Right cardiac atrium (tissue), 5 donors: ENCODE measurements around the gene ZNF641. TPM values are rescaled to one million over a fixed set of nuclear protein-coding genes. Genes with fewer than 3 reads are reported as not detected.

Experiments
- ATAC-seq, 2 donors: fragments of 200-7000 bp; cut with Tn5 transposase; one replicate each; pipeline versions ENCODE4 v1.8.0 to v1.9.1; 2020; ENCODE audit warnings: moderate library complexity in 2 of 2, mild to moderate bottlenecking in 1 of 2
- DNase-seq, 3 donors: peaks; one replicate each; pipeline ENCODE4 v3.0.0-alpha.2; 2020
- H3K27ac ChIP-seq: one replicate; pipeline ENCODE4 v1.5.1; 2013; ENCODE audit warnings: mild to moderate bottlenecking, low read length, control low read depth, moderate library complexity
- H3K27me3 ChIP-seq: one replicate; pipeline ENCODE4 v1.6.1; 2013; ENCODE audit not compliant: control insufficient read depth, insufficient read depth
- H3K4me1 ChIP-seq: one replicate; pipeline ENCODE4 v1.6.1; 2013; ENCODE audit warnings: low read length; ENCODE audit not compliant: control insufficient read depth, insufficient read depth
- H3K4me3 ChIP-seq: one replicate; pipeline ENCODE4 v1.5.1; 2013; ENCODE audit warnings: low read length, control low read depth
- H3K9me3 ChIP-seq: one replicate; pipeline ENCODE4 v1.6.1; 2013; ENCODE audit warnings: low read length; ENCODE audit not compliant: control insufficient read depth
- WGBS: extraction: QIAGEN DNeasy Blood & Tissue Kit; methylation state at CpG from one replicate; pipeline ENCODE4 v1.1.7; 2013; 5-methylcytosine and 5-hydroxymethylcytosine counted together
- intact Hi-C, 4 donors: fragments of 100-400 bp; cut with DNase I; formaldehyde crosslinking; loops; one replicate each; pipeline versions ENCODE4 v1.11.0 to v1.14.0; 2022 to 2023
- polyA plus RNA-seq: library from polyadenylated mRNA; stranded (reverse); fragments of 200-250 nt; gene quantifications from one replicate; pipeline ENCODE4 v1.2.3, GENCODE V29; 2013
- total RNA-seq, 4 donors: library from RNA; stranded (reverse); fragmentation: NEBNext Ultra II Directional; extraction: Animal tissue kit (Norgen Biotek cat#: 25700); gene quantifications; one replicate each; pipeline ENCODE4 v1.2.1, GENCODE V29; 2021
- donor health status: healthy with polysubstance abuse.
- donor health status: DM: no; HTN: yes; CAD: no.
- donor health status: DM: no; HTN: no; CAD: no.
- donor health status: DM: no; HTN: yes; CAD: no; lungs with severe emphysema.
- donor health status: DM: yes; HTN: yes; CAD: no.

ZNF641 gene
- total and polyA plus RNA-seq, 5 donors: 4.0 to 20.7 (median 14.9) TPM

DNA sequence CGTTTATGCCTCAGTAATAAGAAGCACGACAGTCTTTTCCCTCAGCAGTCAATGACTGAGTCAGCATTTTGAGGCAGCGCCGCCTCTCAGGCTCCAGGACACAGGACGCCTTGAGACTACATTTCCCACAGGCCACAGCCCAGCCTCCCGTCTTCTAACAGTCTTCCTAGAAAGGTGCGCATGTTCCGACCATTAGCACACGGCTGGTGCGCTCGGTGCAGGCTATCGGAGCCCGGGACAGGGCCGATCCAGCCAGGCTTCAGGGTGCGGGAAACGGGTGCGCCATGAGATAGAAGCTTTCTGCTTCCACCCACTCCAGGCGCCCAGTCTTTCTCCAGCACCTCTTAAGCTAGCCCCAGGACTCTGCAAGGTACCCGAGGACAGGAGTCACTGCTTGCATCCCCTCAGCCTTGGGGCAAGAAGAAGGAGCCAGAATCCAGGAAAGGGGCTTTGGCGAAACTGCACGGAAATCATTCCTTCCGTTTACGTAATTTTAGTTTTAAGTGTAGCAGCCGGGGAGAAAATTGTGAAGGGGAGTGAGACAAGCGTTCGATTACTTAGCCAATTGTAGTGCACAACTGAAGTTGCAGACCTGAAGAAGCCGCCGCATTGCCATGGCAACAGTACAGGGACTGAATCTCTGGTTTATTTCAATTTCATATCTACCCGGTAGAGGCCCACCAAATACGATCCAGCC is 54.0 kb downstream of the ZNF641 start:
- intact Hi-C loops: no loop called here
- peak; percentile 99 to 100 for ATAC-seq

DNA sequence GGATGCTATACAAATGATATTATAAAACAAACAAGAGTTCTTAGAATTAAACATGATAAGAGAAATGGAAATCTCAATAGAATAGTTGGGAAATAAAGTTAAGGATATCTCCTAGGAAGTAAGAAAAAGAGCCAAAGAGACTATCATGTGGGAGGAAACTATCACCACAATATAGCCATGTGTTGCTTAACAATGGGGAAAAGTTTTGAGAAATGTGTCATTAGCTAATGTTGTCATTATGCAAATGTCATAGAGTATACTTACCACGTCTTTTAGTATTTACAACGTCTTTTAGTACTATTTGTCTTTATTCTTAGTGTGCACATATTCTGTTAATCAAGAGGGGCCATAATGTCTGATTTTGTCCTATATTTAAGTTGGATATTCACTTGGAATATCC is 58.7 kb downstream of the ZNF641 start:
- H3K27me3 ChIP-seq: no peaks in the 10 kb centered on the region
- intact Hi-C loops: no loop called here
- no peaks in the 10 kb centered on the region for H3K9me3 ChIP-seq
- no peak overlapping the region for H3K4me3 ChIP-seq
- no peak for ATAC-seq
- WGBS: 37% methylated on average over 2 of the region's 2 CpGs
- no peak for DNase-seq
- no peaks in the 10 kb centered on the region for H3K4me1 ChIP-seq
- no peak overlapping the region for H3K27ac ChIP-seq

More for the DNA sequence above, 54.0 kb downstream of the ZNF641 start:
- Histone ChIP-seq H3K9me3 (no peaks in the 10 kb centered on the region), H3K27ac (peak overlapping the region; percentile 25), H3K4me1 (no peaks in the 10 kb centered on the region), H3K4me3 (peak overlapping the region; percentile 79), H3K27me3 (no peaks in the 10 kb centered on the region)
- DNase-seq: peak; percentile 78 to 93 (median 87)
- WGBS: 4% methylated on average over 30 of the region's 30 CpGs

DNA sequence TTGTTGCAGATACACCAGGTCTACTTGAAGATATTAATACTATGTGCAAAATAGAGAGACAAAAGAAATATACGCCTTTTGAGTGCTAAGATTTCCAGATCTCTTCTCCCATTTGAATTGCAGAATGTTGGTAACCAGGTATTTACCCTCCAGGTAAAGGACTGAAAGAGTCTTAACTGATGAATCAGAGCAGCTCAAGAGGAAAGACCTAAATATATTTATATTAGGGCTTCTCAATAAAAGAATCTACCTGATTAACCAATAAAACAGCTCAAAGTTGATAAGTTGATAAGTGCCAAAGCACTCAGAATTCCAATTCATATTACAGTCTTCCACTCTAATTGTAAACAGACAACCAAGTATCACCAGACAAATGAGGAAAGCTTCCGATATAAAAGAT is 59.2 kb downstream of the ZNF641 start:
- DNase-seq: no peak
- Histone ChIP-seq H3K9me3 (no peaks in the 10 kb centered on the region), H3K27me3 (no peaks in the 10 kb centered on the region), H3K27ac (no peak overlapping the region), H3K4me1 (no peaks in the 10 kb centered on the region), H3K4me3 (no peak overlapping the region)
- intact Hi-C loops: no loop called here
- ATAC-seq: no peak
- WGBS: 66% methylated on average over 2 of the region's 2 CpGs

DNA sequence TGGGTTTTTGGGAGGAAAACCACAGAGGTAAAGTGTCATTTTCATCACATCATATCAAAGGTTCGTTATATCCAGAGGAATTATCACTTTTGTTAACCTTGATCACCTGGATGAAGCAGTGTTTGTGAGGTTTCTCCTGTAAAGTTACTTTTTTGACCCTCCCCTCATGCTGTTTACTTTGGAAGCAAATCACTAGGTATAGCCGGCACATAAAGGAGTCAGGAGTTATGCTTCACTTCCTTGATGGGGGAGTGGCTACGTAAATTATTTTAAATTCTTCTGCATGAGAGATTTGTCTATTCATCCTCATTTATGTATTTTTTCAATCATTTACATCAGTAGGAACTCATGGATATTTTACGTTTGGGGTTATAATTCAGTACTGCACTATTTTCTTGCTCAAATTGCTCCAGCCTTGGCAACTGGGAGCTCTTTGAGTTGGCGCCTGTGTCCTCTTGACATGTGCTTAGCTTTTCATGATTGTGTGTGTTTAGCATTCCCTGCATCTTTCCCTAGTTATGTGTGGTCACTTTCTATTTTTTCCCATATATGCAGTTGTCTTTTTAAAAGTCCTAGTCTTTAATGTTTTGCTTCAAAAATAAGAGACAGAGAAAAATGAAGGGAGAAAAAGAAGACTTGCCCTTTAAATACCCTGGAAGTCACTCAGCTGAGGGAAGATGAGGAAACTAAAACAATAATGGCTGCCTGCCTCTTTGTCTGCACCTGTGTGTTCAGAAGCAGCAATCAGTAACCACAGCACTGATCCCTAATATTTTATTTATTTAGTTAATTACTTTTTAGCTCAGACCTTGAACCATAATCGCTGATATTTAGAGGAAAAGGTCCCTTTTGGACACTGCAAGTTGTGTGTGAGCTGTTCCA is 62.1 kb downstream of the ZNF641 start:
- WGBS: 75% methylated on average over 6 of the region's 6 CpGs
- intact Hi-C loops: no loop called here

More for the DNA sequence above, 62.1 kb downstream of the ZNF641 start:
- ATAC-seq: no peak
- no peaks in the 10 kb centered on the region for H3K4me1 ChIP-seq
- DNase-seq: no peak
- H3K9me3 ChIP-seq: no peaks in the 10 kb centered on the region
- no peak overlapping the region for H3K4me3 ChIP-seq
- H3K27me3 ChIP-seq: no peaks in the 10 kb centered on the region
- H3K27ac ChIP-seq: no peak overlapping the region

Other genes with a start within 250 kb of the ZNF641 start
- gene SENP1, start 244.8 kb downstream of the ZNF641 start, total RNA-seq: 10 to 100 TPM in 1 of 4 donors, 1 to 10 TPM in 3; 7.7 to 12.8 (median 9.0) TPM
- gene SENP1, start 244.8 kb downstream of the ZNF641 start, polyA plus RNA-seq: 2.8 TPM
- gene PFKM, start 231.6 kb downstream of the ZNF641 start, total RNA-seq: 100 to 1,000 TPM; 322 to 429 (median 358) TPM
- 204 TPM for gene PFKM, start 231.6 kb downstream of the ZNF641 start, polyA plus RNA-seq
- gene ASB8, start 193.4 kb downstream of the ZNF641 start, total RNA-seq: 10 to 100 TPM; 58.5 to 69.9 (median 62.4) TPM
- 33.4 TPM for gene ASB8, start 193.4 kb downstream of the ZNF641 start, polyA plus RNA-seq
- 1 to 10 TPM in 1 of 4 donors, under 1 TPM in 3; 0.71 to 1.1 (median 0.84) TPM for gene CCDC184, start 167.3 kb downstream of the ZNF641 start, total RNA-seq
- gene CCDC184, start 167.3 kb downstream of the ZNF641 start, polyA plus RNA-seq: 0.57 TPM
- not detected for gene OR10AD1, start 147.6 kb downstream of the ZNF641 start, total RNA-seq
- not detected for gene OR10AD1, start 147.6 kb downstream of the ZNF641 start, polyA plus RNA-seq
- not detected for gene ANP32D, start 121.6 kb upstream of the ZNF641 start, total RNA-seq
- not detected for gene ANP32D, start 121.6 kb upstream of the ZNF641 start, polyA plus RNA-seq
- not detected for gene C12orf54, start 131.6 kb upstream of the ZNF641 start, total RNA-seq
- gene C12orf54, start 131.6 kb upstream of the ZNF641 start, polyA plus RNA-seq: not detected
- gene OR8S1, start 174.7 kb upstream of the ZNF641 start, total RNA-seq: not detected
- not detected for gene OR8S1, start 174.7 kb upstream of the ZNF641 start, polyA plus RNA-seq
- not detected for gene LALBA, start 219.1 kb upstream of the ZNF641 start, total RNA-seq
- not detected for gene LALBA, start 219.1 kb upstream of the ZNF641 start, polyA plus RNA-seq